HG03520 (cell line): ENCODE data around the gene RAMP3.
"Not testable (repeated sequence)": the region's sequence is repeated elsewhere in the genome, so short reads cannot be mapped to it uniquely, and the experiment has no call there.

ENCODE experiments used
- ATAC-seq: cut with Tn5 transposase; IDR thresholded peaks from one replicate; pipeline ENCODE4 v1.9.1; 2021; ENCODE audit warnings: mild to moderate bottlenecking, moderate library complexity; ENCODE audit not compliant: unreplicated experiment

The RAMP3 gene

DNA sequence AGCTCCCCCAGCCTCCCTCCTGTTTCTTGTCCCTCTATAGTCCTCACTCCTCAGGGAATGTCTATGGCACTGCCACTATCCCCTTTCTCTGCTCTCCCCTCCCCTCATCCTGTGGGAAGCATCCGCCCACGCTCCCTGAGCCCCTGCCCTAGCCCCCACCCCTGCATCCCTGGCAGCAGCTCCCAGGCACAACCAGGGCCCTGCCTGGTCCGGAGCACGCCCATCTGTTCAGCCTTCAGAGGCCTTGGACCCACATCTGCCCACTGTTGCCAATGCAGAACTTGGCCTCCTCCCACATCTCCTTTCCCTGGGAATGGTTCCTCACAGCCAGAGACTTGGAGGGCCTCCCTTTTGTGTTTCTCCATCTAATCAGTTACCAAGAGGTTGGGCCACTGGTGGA, 25.7 kb upstream of the RAMP3 start:
- ATAC-seq: no peak

DNA sequence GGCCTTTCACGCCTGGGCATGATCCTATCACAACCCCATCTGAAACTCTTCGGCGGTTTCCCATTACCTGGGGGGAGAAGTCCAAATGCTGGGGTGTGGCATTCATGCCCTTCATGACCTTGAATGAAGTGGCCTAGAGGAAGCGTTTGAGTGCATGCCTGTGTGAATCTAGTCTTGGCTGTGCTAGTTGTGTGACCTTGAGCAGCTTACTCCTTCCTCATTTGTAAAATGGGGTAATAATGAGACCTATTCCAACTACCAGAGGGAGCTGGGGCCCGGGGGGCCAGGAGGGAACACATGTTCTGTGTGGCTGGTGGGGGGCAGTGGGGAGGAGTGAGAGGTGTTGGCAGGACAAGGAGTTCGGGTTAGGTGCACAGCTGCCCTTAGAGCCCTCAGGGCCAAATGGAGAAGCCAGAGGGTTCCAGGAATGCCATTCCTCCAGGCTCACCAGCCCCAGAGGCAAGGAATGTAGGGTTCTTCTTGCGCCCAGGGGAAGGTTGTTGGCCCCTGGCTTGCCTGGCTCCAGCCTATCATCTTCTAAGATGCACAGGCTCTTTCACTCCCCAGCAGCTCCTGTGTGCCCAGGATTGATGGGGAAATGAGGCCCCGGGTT, 24.8 kb upstream of the RAMP3 start:
- no peak for ATAC-seq

DNA sequence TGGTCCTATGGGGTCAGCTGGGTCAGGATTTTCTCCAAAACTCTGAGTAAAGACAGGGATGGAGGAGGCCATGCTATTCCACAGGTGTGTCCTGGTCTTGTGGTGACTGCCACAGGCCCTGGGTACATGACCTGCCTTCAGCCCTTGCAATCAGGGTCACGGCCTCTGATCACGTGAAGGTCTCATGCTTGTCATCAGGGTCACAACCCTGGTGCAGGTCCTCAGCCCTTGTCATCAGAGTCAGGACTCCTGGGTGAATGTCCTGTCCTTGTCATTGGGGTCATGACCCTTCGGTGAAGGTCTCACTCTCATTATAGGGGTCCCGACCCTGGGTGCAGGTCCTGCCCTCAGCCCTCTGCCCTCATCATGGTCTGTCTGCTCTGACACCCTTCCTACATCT, 24.2 kb upstream of the RAMP3 start:
- ATAC-seq: no peak

- no peak for ATAC-seq
Observed at GRCh38 chr7:45133877-45134276, 23.7 kb upstream of the RAMP3 start.

DNA sequence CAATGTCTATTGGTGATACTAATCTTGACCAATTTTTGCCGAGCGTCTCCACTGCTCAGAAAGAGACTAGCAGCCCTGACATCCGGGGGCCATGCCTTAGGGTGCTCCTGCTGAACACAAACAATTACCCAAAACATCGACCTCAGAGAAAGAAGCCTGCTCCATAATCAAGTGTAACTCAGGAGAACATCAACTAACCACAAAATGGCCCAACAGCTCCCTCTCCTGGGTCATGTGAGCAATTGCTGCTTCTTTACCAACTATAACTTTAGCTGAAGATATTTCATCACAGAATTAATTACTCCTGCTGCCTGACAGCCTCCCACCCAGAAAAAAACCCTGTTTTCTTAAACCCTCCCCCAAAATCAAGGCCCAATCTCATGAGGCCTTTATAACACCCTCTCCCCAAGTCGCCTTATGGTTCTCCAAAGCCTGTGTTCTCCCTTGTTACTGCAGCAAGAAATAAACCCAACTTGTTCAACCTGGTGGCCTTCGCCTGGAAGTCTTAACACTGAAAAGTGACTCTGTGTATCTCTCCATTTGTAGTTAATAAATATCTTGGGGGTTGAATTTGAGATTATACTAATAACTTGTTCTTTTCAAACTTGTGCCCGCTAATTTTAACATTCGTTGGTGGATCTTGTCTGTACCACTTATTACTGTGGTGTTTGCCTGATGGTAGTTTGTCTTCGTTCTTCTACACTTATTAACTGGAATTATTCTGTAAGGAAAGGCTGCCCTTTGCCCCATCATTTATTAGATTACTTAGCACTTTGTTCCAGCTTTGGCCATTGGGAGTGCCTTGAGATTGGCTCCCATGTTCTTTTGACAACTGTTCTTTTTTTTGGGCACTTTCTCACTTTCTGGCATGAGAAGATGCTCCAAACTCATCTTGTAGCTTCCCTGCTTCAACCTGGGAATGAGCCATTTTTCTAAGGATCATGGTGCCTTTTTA, 21.2 kb upstream of the RAMP3 start:
- ATAC-seq: no peak

DNA sequence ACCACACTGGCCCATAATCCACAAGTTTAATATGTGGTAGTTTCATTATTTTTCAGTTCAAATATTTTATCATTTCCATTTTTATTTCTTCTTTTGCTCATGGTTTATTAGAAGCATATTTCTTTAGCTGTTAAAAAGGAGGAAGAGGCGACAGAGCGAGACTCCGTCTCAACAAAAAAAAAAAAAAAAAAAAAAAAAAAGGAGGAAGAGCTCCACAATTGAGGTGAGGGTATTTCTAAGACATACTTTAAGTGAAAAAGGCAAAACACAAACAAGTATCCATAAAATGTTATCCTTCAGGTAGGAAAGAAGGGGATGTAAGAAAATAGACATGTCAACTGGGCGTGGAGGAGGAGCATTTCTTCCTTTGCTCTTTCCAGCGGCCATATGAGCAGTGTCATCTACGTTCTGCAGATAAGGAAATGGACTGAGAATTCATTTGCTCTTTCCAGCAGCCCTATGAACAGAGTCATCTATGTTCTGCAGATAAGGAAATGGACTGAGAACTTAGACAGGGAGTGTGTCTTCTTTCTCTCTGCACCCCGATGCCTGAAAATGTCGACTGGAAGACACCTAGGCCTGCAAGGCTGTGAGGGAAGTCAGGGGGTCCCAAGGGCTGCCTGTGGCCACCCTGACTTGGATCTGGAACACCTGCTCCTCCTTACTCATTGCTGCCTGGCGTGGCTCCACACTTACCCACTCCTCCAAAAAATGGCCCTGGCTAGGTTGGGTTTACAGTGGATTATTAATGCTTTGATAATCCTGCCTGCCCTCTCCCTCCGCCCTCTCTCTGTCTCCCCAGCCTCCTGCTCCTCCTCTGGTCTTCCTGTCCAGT, 18.9 kb upstream of the RAMP3 start:
- ATAC-seq: no peak

GRCh38 chr7:45140827-45141226, 16.8 kb upstream of the RAMP3 start:
- ATAC-seq: no peak

GRCh38 chr7:45143616-45144015, 14.0 kb upstream of the RAMP3 start:
- ATAC-seq: no peak

- ATAC-seq: no peak
Observed at GRCh38 chr7:45145881-45146280, 11.7 kb upstream of the RAMP3 start.

DNA sequence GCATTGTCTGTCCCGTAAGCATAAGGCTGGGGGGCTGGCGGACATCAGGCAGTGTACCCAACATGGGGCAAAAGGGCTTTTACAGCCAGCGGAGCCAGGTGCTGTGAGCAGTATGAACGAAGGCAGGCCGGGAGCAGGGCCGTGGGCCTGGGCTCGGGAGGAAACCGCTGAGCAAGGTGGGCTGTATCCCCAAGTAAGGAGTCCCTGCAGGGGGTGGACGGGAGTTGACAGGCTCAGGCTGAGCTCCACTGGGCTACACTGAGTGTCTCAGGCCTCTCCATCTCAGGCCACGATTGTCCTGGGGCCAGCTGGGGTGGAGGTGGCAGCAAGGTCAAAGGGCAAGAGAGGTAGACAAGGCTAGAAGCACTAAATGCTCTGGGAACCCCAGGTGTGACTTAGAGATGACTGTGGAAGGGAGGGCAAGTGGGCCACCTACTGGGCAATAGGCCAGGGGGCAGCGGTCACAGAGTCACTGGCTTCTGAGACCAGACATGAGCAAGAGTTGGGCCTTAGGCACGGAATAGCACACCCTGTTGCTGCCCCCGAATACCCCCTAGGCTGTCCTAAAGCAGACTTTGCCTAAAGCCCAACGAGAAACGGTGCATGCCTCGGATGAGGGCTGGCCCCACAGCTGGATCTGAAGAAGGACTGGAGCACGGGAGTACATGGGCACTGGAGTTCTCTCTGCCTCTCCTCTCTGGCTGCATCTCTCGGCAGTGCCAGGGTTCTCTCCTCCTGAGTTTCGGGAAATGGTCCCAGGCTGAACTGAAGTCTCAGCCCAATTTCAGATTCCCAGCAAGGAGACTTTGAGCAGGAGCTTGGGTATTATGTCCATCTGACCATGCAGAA, 10.8 kb upstream of the RAMP3 start:
- ATAC-seq: no peak

DNA sequence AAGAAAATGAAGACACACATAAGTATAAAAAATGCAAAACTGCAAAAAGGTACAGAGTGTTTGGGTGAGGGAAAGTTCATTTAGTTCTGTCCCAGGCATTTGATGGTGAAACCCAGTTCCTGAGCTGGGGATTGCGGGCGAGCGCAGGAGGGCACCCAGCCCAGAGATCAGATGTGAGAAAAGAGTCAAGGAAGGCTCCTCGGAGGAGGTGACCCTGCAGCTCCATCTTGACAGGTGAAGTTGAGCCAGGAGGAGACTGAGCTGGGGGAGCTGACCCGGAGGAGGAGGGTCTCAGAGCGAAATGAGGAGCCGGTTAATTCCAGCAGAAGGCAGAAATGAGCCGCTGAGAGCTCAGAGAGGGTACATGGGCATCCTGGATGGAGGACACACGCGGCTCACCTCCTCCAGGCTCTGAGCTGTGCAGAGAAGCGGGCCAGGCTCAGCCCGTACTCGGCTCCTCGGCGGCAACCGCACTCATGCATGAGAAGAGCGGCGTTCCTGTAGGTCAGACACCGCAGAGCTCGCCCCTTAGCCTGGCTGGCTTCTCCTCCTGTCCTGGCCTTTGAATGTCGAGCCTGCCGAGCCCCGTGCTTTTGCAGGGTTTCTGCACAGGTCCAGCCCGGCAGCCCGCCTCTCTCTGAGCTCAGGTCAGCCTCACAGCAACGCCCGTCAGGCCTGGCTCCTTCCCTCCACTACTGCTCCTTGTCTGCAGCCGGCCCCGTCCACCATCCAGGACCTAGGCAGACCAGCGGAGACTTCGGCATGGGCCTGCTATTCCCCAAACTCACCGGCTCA, 9.5 kb upstream of the RAMP3 start:
- no peak for ATAC-seq

DNA sequence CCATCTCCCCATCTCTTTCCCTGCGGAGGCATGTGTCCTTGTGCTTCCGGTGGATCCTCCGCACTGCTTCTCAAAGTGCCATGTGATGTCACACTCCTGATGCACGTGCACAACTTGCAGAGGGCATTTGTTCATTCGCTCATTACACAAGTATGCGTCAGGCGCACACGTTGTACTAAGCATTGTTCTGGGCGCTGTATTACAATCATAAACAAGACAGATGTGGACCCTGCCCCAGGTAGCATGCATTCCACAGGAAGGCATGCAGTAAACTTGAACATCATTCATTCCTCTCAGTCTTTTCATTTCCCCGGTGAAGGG, 9.0 kb upstream of the RAMP3 start:
- ATAC-seq: no peak

GRCh38 chr7:45149606-45150005, 8.0 kb upstream of the RAMP3 start:
- ATAC-seq: no peak

GRCh38 chr7:45150199-45150598, 7.4 kb upstream of the RAMP3 start:
- ATAC-seq: no peak

GRCh38 chr7:45151131-45151684, 6.4 kb upstream of the RAMP3 start:
- ATAC-seq: no peak

GRCh38 chr7:45151967-45152366, 5.6 kb upstream of the RAMP3 start:
- no peak for ATAC-seq

- no peak for ATAC-seq
Observed at GRCh38 chr7:45153233-45153632, 4.4 kb upstream of the RAMP3 start.

GRCh38 chr7:45153861-45154260, 3.7 kb upstream of the RAMP3 start:
- ATAC-seq: not testable (repeated sequence)

GRCh38 chr7:45155357-45155900, 2.2 kb upstream of the RAMP3 start:
- no peak for ATAC-seq
